IPS-15b (cell line): Measurements from ENCODE around the gene TMEM175.
"Not testable (repeated sequence)": the region's sequence is repeated elsewhere in the genome, so short reads cannot be mapped to it uniquely, and the experiment has no call there.

Experiments used
- H3K27me3 ChIP-seq: one replicate; pipeline ENCODE4 v1.6.1; 2013; ENCODE audit warnings: low read length; ENCODE audit not compliant: control insufficient read depth, insufficient read depth
- H3K36me3 ChIP-seq: one replicate; pipeline ENCODE4 v1.6.1; 2013; ENCODE audit warnings: low read length; ENCODE audit not compliant: control insufficient read depth, insufficient read depth
- H3K4me1 ChIP-seq: one replicate; pipeline ENCODE4 v1.6.1; 2013; ENCODE audit warnings: mild to moderate bottlenecking, low read length; ENCODE audit not compliant: control insufficient read depth, insufficient read depth
- H3K4me3 ChIP-seq: one replicate; pipeline ENCODE4 v1.5.1; 2013; ENCODE audit warnings: low read depth, low read length
- H3K9ac ChIP-seq: one replicate; pipeline ENCODE4 v1.6.1; 2013; ENCODE audit warnings: low read depth, mild to moderate bottlenecking, low read length
- H3K9me3 ChIP-seq: one replicate; pipeline ENCODE4 v1.6.1; 2013; ENCODE audit warnings: mild to moderate bottlenecking, low read length; ENCODE audit not compliant: control insufficient read depth, insufficient read depth

Gene TMEM175

DNA sequence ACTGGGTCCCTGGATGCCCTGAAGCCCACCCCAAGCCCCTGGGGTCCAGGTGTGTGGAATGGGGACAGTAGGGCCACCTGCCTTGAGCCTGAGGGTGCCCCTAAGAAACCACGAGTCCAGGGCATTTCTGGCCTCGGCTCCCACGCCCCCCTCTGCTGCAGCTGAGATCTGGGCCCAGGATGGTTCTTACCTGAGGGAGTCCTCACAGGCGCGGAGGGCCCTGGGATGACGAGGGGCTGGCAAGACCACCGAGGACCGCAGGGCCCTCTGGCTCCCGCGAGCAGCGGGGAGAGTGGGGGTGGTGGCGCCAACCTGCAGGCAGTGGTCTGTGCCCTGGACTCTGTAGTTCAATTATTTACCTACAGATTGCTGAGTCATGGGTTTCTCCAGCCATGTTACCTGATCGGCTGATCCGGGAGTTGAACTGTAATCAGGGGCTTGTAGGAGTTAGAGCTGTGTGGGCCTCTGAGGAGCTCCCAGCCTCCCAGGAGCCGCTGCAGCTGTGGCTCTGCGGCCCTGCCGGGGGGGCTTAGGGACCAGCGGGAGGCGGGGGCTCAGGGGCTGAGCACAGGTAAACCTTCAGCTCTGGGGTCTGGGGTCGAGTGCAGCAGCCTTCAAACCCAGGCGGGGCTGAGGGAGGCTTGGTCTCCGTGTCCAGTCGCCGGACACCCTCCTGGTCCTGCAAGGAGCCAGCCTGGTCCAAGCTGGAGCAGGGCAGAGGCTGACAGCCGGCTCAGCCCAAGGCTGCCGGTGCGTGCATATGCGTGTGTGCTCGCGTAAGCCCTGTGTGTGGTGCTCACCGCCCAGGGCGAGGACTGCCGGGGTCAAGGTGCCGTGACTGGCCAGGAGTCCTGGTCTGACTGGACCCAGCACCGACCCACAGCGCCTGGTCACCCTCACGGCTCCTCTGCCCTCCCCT lies 61.1 kb downstream of the TMEM175 start, which contains the start of gene SLC26A1:
Gene SLC26A1, minus strand, starts transcription at position 294 of the 919 bp plus-strand sequence. CDS start 1,701 bp downstream, outside the sequence.
- Histone ChIP-seq H3K4me3 (no peak within 1 kb of the TSS), H3K4me1 (no peaks in the 10 kb centered on the region), H3K9ac (no peak within 1 kb of the TSS), H3K27me3 (peaks cover 21% of the 10 kb centered on the region), H3K36me3 (peaks cover 3% of the 10 kb centered on the region), H3K9me3 (no peaks in the 10 kb centered on the region)

DNA sequence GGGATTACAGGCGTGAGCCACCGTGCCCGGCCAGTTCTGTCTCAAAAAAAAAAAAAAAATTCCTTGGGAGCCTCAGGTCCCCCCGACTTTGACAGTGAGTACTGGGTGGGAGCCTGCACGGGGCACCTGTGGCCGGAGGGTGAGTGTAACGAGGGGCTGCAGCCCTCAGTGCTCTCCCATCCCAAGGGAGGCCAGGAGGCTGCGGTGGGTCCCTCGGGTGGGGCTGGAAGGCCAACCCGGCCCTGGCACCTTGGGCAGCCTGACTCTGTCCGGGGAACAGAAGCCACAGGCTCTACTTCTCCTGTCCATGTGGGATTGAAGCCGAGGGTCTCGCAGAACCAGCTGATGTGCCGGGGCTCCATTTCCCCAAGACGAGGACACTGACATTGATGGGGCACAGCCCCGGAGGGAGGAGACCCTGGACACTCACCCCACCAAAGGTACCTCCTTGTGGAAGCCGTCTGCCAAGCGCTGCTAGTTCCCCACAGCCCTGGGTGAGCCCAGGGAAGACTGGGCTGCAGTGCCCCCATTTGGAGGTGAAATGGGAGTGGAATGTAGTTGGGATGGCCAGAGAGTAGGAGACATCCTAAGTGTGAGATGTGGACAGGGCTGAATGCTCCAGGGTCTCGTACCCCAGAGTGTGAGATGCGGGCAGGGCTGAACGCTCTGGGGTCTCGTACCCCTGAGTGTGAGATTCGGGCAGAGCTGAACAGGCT lies 63.2 kb downstream of the TMEM175 start:
- H3K36me3 ChIP-seq, result no peaks in the 10 kb centered on the region
- H3K9ac ChIP-seq, result no peak overlapping the region
- H3K27me3 ChIP-seq, result peaks cover 33% of the 10 kb centered on the region
- H3K4me3 ChIP-seq, result no peak overlapping the region
- H3K9me3 ChIP-seq, result no peaks in the 10 kb centered on the region
- no peaks in the 10 kb centered on the region for H3K4me1 ChIP-seq

DNA sequence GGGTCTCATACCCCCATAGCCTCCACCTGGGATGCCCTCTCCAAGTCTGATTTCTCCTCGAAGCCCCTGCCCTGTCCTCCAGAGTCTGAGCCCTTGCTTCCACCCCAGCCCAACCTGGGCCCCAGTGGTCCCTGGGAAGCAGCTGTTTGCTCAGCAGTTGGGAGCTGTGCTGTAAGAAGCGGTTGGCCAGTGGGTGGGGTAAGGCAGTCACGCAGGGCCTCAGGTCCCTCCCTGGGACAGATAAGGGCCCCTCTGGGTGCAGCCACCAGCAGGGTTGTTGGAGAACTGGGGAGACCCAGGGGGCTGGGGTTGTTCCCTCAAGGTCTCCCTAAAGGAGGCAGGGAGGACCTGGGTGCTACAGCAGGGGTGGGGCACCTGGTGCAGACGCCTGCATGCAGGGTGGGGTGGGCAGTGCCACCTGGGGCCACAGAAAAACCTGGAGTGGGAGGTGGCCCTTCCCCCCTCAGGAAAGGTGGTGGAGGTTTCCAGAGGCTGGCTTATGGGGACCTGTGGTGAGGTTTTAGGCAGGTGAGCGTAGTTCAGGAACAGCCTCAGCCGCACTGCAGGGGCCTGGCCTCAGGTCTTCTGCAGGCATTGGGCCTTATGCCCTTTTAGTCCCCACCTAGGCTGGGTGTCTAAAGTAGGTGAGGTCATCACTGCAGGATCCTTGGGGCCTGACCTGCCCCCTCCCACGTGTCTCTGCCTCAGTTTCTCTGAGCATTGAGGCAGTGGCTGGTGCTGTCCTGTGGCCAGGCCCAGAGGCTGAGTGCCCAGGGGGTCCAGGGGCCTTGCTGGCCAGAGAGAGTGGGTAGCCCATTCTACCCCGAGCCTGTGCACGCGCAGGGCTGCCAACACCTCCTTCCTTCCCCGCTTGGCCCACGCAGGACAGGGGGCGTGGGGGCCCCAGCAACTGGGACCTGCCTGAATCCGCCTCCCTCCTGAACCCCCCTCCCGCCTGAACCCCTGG lies 64.1 kb downstream of the TMEM175 start:
- Histone ChIP-seq H3K4me1 (no peaks in the 10 kb centered on the region), H3K4me3 (no peak overlapping the region), H3K36me3 (no peaks in the 10 kb centered on the region), H3K9ac (no peak overlapping the region), H3K9me3 (no peaks in the 10 kb centered on the region), H3K27me3 (peaks cover 35% of the 10 kb centered on the region)

DNA sequence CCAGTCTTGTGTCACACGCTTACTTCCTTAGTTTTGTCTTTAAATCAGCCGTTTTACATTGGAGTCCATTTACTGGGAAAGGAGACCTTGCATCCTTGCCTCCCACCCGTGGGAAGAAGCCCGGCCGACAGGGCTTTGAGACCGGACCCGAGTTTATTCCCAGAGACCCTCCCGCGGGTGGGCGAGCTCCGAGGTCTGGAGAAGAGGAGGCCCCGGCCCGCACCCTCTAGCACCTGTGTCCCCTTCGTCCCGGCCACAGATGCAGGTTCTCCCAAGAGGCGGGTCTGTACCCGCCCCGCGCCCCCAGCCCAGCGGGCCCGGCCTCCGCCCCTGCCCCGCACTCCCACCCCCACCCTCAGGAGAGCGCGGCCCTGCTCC lies 64.7 kb downstream of the TMEM175 start:
- H3K4me3 ChIP-seq, result no peak overlapping the region
- H3K9ac ChIP-seq, result no peak overlapping the region
- H3K9me3 ChIP-seq, result no peaks in the 10 kb centered on the region
- no peaks in the 10 kb centered on the region for H3K4me1 ChIP-seq
- H3K27me3 ChIP-seq, result peaks cover 41% of the 10 kb centered on the region
- H3K36me3 ChIP-seq, result no peaks in the 10 kb centered on the region

DNA sequence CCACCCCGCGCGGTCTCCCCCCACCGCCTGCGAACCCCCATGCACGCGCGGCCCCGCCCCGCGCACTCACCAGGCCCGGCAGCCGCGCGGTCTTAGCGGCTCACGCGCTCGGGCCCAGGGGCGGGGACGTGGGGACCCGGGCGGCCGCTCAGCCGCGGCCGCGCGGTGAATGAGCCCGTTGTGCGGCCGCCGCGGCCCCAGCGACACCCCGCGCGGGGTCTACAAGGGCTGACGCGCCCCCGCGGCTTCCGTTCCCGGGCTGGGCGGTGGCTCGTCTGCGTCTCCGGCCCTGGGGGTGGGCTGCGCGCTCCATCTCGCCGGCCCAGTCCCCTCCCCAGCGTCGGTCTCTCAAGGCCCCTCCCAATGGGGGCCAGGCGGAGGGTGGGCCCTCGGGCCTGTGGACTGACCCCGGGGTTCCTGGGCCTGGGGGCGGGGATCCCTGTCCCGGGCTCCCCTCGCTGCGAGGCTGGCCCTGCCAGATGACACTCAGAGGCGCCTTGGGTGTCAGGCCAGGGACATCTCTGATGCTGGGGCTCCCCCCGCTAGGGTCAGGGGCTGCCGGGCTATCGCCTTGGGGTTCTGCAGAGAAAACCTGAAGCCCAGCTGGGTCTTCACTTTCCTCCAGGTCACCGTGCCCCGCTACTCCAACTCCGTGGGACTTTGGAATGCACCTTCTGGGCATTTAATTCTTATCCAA lies 65.3 kb downstream of the TMEM175 start:
- no peak overlapping the region for H3K4me3 ChIP-seq
- no peaks in the 10 kb centered on the region for H3K9me3 ChIP-seq
- H3K36me3 ChIP-seq, result no peaks in the 10 kb centered on the region
- no peak overlapping the region for H3K9ac ChIP-seq
- no peaks in the 10 kb centered on the region for H3K4me1 ChIP-seq
- H3K27me3 ChIP-seq, result peaks cover 45% of the 10 kb centered on the region

DNA sequence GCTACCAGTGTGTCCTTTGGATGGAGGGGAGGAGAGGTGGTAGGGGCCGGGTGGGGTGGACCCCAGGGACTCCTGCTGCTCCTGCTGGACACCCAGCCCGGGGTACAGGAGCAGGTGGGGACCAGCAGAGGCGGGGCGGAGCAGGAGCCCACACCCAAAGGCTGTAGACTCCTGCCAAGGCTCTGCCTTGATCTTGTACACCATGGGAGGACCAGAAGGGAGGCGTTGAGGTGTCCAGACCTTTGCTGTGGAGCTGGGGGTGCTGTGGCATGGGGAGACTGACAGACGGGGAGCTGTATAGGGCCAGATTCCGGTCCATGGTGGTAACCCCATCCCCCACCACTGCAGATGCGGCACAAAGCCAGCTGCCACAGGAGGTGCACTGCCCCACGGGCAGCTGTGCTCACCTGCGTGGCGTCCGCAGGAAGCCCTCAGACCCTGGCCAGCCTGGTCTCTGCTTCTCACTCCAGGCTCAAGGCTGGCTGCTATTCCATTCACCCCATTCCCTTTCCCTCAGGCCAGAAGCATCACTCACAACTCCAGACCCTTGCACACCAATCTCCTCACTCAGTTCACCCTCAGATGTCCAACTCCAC lies 65.9 kb downstream of the TMEM175 start:
- Histone ChIP-seq H3K4me3 (no peak overlapping the region), H3K4me1 (no peaks in the 10 kb centered on the region), H3K27me3 (peaks cover 48% of the 10 kb centered on the region), H3K9ac (no peak overlapping the region), H3K36me3 (no peaks in the 10 kb centered on the region), H3K9me3 (no peaks in the 10 kb centered on the region)

DNA sequence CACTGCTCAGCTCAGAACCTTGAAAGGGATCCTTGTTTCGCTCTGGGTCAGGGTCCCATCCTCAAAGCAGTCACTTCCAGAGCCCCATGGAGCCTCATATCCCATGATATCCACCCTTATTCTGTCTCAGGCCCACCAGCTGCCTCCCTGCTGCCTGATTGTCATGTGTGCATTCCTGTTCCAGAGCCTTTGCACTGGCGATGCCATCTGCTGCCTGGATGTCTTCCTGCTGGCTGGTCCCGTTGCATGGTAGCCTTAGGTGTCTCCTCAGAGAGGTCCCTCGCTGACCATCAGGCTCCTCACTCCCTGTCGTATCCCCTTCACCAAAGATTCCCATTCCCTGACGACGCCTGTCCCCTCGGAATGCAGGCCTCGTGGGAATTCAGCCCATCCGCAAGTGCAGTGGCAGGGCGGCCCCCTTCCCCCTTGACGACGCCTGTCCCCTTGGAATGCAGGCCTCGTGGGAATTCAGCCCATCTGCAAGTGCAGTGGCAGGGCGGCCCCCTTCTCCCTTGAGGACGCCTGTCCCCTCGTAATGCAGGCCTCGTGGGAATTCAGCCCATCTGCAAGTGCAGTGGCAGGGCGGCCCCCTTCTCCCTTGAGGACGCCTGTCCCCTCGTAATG lies 67.1 kb downstream of the TMEM175 start:
- peaks cover 58% of the 10 kb centered on the region for H3K27me3 ChIP-seq
- H3K4me1 ChIP-seq, H3K36me3 ChIP-seq, H3K9me3 ChIP-seq, H3K9ac ChIP-seq, H3K4me3 ChIP-seq: not testable (repeated sequence)

DNA sequence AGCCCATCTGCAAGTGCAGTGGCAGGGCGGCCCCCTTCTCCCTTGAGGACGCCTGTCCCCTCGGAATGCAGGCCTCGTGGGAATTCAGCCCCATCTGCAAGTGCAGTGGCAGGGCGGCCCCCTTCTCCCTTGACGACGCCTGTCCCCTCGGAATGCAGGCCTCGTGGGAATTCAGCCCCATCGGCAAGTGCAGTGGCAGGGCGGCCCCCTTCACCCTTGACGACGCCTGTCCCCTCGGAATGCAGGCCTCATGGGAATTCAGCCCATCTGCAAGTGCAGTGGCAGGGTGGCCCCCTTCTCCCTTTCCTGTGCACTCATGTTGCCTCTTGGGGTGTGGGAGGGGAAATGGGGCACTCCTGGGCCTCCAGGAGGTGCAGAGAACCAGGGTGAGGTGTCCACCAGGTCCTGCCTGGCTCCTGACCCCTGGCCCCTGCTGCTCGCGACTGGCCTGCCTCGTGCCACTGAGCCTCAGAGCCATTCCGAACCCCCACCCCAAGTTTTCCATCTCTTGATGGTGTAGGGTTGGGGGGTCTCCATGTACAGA lies 67.7 kb downstream of the TMEM175 start:
- H3K9me3 ChIP-seq, result no peaks in the 10 kb centered on the region
- no peaks in the 10 kb centered on the region for H3K36me3 ChIP-seq
- no peak overlapping the region for H3K9ac ChIP-seq
- no peaks in the 10 kb centered on the region for H3K4me1 ChIP-seq
- no peak overlapping the region for H3K4me3 ChIP-seq
- H3K27me3 ChIP-seq, result peaks cover 64% of the 10 kb centered on the region

DNA sequence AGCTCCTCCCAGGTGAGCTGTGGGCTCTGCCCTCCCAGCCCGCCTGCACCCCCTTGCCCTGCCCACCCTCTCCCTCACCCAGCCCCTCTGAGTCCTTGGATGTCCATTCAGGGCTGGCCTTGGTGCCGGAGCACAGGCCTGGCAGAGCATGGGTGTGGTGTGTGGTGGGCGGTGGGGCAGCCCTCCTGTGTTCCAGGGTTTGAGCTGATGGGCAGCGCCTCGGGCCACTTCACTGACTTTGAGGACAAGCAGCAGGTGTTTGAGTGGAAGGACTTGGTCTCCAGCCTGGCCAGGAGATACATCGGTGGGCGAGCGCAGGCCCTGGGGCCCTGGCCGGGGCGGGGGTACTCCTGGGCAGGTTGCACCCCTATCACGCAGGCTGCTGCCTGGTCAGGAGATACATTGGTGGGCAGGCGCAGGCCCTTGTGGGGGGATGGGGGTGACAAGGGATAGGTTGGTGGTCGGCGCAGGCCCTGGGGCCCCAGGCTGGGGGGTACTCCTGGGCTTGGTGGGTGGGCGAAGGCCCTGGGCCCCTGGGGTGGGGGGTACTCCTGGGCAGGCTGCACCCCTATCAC lies 68.5 kb downstream of the TMEM175 start:
- Histone ChIP-seq H3K36me3 (no peaks in the 10 kb centered on the region), H3K4me3 (no peak overlapping the region), H3K9me3 (no peaks in the 10 kb centered on the region), H3K27me3 (peaks cover 67% of the 10 kb centered on the region), H3K9ac (no peak overlapping the region), H3K4me1 (no peaks in the 10 kb centered on the region)

DNA sequence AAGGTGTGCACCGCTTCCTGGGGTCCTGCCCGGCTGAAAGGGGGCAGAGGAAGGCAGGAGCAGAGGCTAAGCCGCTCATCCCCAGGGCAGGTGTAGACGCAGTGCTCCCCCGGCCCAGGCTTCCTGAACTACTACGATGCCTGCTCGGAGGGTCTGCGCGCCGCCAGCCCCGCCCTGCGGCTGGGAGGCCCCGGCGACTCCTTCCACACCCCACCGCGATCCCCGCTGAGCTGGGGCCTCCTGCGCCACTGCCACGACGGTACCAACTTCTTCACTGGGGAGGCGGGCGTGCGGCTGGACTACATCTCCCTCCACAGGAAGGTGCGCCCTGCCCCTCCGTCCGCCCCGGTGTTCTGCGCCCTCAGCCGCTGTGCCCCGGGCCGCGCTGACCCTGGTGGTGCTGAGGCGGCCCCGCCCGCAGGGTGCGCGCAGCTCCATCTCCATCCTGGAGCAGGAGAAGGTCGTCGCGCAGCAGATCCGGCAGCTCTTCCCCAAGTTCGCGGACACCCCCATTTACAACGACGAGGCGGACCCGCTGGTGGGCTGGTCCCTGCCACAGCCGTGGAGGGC lies 69.4 kb downstream of the TMEM175 start:
- H3K4me3 ChIP-seq, result peak overlapping the region; percentile 8
- H3K9me3 ChIP-seq, result no peaks in the 10 kb centered on the region
- no peaks in the 10 kb centered on the region for H3K36me3 ChIP-seq
- peaks cover 66% of the 10 kb centered on the region for H3K27me3 ChIP-seq
- H3K4me1 ChIP-seq, result no peaks in the 10 kb centered on the region
- no peak overlapping the region for H3K9ac ChIP-seq
